Muscle layer of duodenum (tissue), 2 donors: Measurements from ENCODE around the gene CHST7.

Source experiments
- H3K27ac ChIP-seq: one replicate; pipeline ENCODE4 v1.7.0; 2013; ENCODE audit warnings: mild to moderate bottlenecking, low read length
- H3K27me3 ChIP-seq: one replicate; pipeline ENCODE4 v1.7.0; 2013; ENCODE audit warnings: low read depth, mild to moderate bottlenecking, control low read depth, low read length
- H3K36me3 ChIP-seq, 2 donors: one replicate each; pipeline ENCODE4 v1.7.0; 2013; ENCODE audit warnings: low read length in 2 of 2, control low read depth in 1 of 2, mild to moderate bottlenecking in 1 of 2; ENCODE audit not compliant: insufficient read depth in 2 of 2, control insufficient read depth in 1 of 2
- H3K4me1 ChIP-seq, 2 donors: one replicate each; pipeline ENCODE4 v1.7.0; 2013; ENCODE audit warnings: low read length in 2 of 2, mild to moderate bottlenecking in 2 of 2, control low read depth in 1 of 2, moderate library complexity in 1 of 2; ENCODE audit not compliant: insufficient read depth in 2 of 2, control insufficient read depth in 1 of 2
- H3K4me3 ChIP-seq, 2 donors: one replicate each; pipeline ENCODE4 v1.7.0; 2013; ENCODE audit warnings: low read length in 2 of 2, low read depth in 1 of 2, mild to moderate bottlenecking in 1 of 2
- H3K9me3 ChIP-seq, 2 donors: one replicate each; pipeline ENCODE4 v1.7.0; 2013; ENCODE audit warnings: low read length in 2 of 2, control low read depth in 1 of 2, mild to moderate bottlenecking in 1 of 2; ENCODE audit not compliant: control insufficient read depth in 1 of 2
- donor health status: healthy.

Gene CHST7

GRCh38 chrX:46587753-46588171 lies 14.2 kb downstream of the CHST7 start:
- no peak overlapping the region for H3K4me3 ChIP-seq
- no peaks in the 10 kb centered on the region for H3K36me3 ChIP-seq
- peak overlapping the region; percentile 72 for H3K27ac ChIP-seq
- no peaks in the 10 kb centered on the region for H3K27me3 ChIP-seq
- no peaks in the 10 kb centered on the region for H3K9me3 ChIP-seq
- peaks cover 0 to 3% of the 10 kb centered on the region in 2 donors for H3K4me1 ChIP-seq

- Histone ChIP-seq H3K27me3 (no peaks in the 10 kb centered on the region), H3K27ac (peak overlapping the region; percentile 72), H3K4me1 (peaks cover 0 to 3% of the 10 kb centered on the region in 2 donors), H3K4me3 (no peak overlapping the region), H3K36me3 (no peaks in the 10 kb centered on the region), H3K9me3 (no peaks in the 10 kb centered on the region)
Measured at GRCh38 chrX:46588263-46588662, 14.7 kb downstream of the CHST7 start.

- Histone ChIP-seq H3K36me3 (no peaks in the 10 kb centered on the region), H3K27me3 (no peaks in the 10 kb centered on the region), H3K4me3 (no peak overlapping the region), H3K4me1 (peaks cover 0 to 3% of the 10 kb centered on the region in 2 donors), H3K9me3 (no peaks in the 10 kb centered on the region), H3K27ac (no peak overlapping the region)
Measured at GRCh38 chrX:46589977-46590723, 16.6 kb downstream of the CHST7 start.

- no peaks in the 10 kb centered on the region for H3K36me3 ChIP-seq
- no peaks in the 10 kb centered on the region for H3K9me3 ChIP-seq
- H3K4me1 ChIP-seq, result no peaks in the 10 kb centered on the region
- no peaks in the 10 kb centered on the region for H3K27me3 ChIP-seq
- no peak overlapping the region for H3K27ac ChIP-seq
- no peak overlapping the region for H3K4me3 ChIP-seq
Measured at GRCh38 chrX:46595084-46595483, 21.5 kb downstream of the CHST7 start.

- Histone ChIP-seq H3K27ac (no peak overlapping the region), H3K36me3 (no peaks in the 10 kb centered on the region), H3K4me1 (no peaks in the 10 kb centered on the region), H3K27me3 (no peaks in the 10 kb centered on the region), H3K9me3 (no peaks in the 10 kb centered on the region), H3K4me3 (no peak overlapping the region)
Measured at GRCh38 chrX:46597208-46597607, 23.6 kb downstream of the CHST7 start.

- H3K4me1 ChIP-seq, result no peaks in the 10 kb centered on the region
- no peaks in the 10 kb centered on the region for H3K36me3 ChIP-seq
- no peak overlapping the region for H3K27ac ChIP-seq
- H3K27me3 ChIP-seq, result no peaks in the 10 kb centered on the region
- no peaks in the 10 kb centered on the region for H3K9me3 ChIP-seq
- no peak overlapping the region for H3K4me3 ChIP-seq
Measured at GRCh38 chrX:46597771-46598170, 24.2 kb downstream of the CHST7 start.

GRCh38 chrX:46599051-46599560 lies 25.5 kb downstream of the CHST7 start:
- Histone ChIP-seq H3K27me3 (no peaks in the 10 kb centered on the region), H3K27ac (no peak overlapping the region), H3K36me3 (no peaks in the 10 kb centered on the region), H3K9me3 (no peaks in the 10 kb centered on the region), H3K4me3 (no peak overlapping the region), H3K4me1 (no peaks in the 10 kb centered on the region)

- Histone ChIP-seq H3K36me3 (no peaks in the 10 kb centered on the region), H3K27ac (no peak overlapping the region), H3K4me1 (no peaks in the 10 kb centered on the region), H3K9me3 (no peaks in the 10 kb centered on the region), H3K27me3 (no peaks in the 10 kb centered on the region), H3K4me3 (no peak overlapping the region)
Measured at GRCh38 chrX:46601283-46601682, 27.7 kb downstream of the CHST7 start.

GRCh38 chrX:46602468-46603102 lies 29.0 kb downstream of the CHST7 start:
- H3K9me3 ChIP-seq, result no peaks in the 10 kb centered on the region
- no peak overlapping the region for H3K27ac ChIP-seq
- no peak overlapping the region for H3K4me3 ChIP-seq
- no peaks in the 10 kb centered on the region for H3K4me1 ChIP-seq
- H3K36me3 ChIP-seq, result no peaks in the 10 kb centered on the region
- H3K27me3 ChIP-seq, result no peaks in the 10 kb centered on the region

- no peaks in the 10 kb centered on the region for H3K36me3 ChIP-seq
- H3K27ac ChIP-seq, result no peak overlapping the region
- H3K4me1 ChIP-seq, result no peaks in the 10 kb centered on the region
- no peak overlapping the region for H3K4me3 ChIP-seq
- no peaks in the 10 kb centered on the region for H3K9me3 ChIP-seq
- H3K27me3 ChIP-seq, result no peaks in the 10 kb centered on the region
Measured at GRCh38 chrX:46607916-46608315, 34.4 kb downstream of the CHST7 start.

- Histone ChIP-seq H3K4me1 (no peaks in the 10 kb centered on the region), H3K27ac (no peak overlapping the region), H3K27me3 (no peaks in the 10 kb centered on the region), H3K36me3 (no peaks in the 10 kb centered on the region), H3K9me3 (no peaks in the 10 kb centered on the region), H3K4me3 (no peak overlapping the region)
Measured at GRCh38 chrX:46610070-46610658, 36.6 kb downstream of the CHST7 start.
